Left lung (tissue), 10 donors: Measurements from ENCODE around the gene GCAT. TPM values are rescaled to one million over a fixed set of nuclear protein-coding genes. Genes with fewer than 3 reads are reported as not detected.
A peak's percentile ranks its signal among the peaks of the same experiment; 100 is the strongest.

ENCODE experiments used
- ATAC-seq: fragments of 200-7000 bp; cut with Tn5 transposase; one replicate; pipeline ENCODE4 v1.9.1; 2020; ENCODE audit warnings: moderate library complexity
- DNase-seq, 4 donors: peaks; one replicate each; pipeline ENCODE4 v3.0.0-alpha.2; 2013 to 2020
- H3K27ac ChIP-seq, 2 donors: fragments of 200-600 bp; sonication (generic) in 1 of 2; one replicate each; pipeline versions ENCODE4 v1.5.0 to v1.8.0; 2020 to 2021
- H3K27me3 ChIP-seq, 2 donors: fragments of 200-600 bp; sonication (generic) in 1 of 2; one replicate each; pipeline versions ENCODE4 v1.5.0 to v1.8.0; 2020 to 2021
- H3K36me3 ChIP-seq, 2 donors: fragments of 200-600 bp; sonication (generic) in 1 of 2; one replicate each; pipeline versions ENCODE4 v1.5.0 to v1.8.0; 2020 to 2021
- H3K4me1 ChIP-seq, 2 donors: fragments of 200-600 bp; one replicate each; pipeline ENCODE4 v1.8.0; 2021
- H3K4me3 ChIP-seq, 2 donors: fragments of 200-600 bp; sonication (generic) in 1 of 2; one replicate each; pipeline versions ENCODE4 v1.5.0 to v1.8.0; 2020 to 2021; ENCODE audit warnings: mild to moderate bottlenecking in 1 of 2
- H3K9me3 ChIP-seq, 2 donors: fragments of 200-600 bp; sonication (generic) in 1 of 2; one replicate each; pipeline versions ENCODE4 v1.5.0 to v1.8.0; 2020 to 2021
- CTCF ChIP-seq, 2 donors: fragments of 200-600 bp; sonication (generic) in 1 of 2; IDR thresholded peaks; one replicate each; pipeline versions ENCODE4 v1.5.0 to v1.8.0; 2021; ENCODE audit warnings: antibody characterized with exemption in 2 of 2
- intact Hi-C, 2 donors: fragments of 100-400 bp; cut with DNase I; formaldehyde crosslinking; loops; one replicate each; pipeline versions ENCODE4 v1.11.2 to v1.14.2; 2022
- polyA plus RNA-seq, 6 donors: library from polyadenylated mRNA; unstranded; fragments of 120-200 nt; gene quantifications; one replicate each; pipeline ENCODE4 v1.2.1, GENCODE V29; 2013; ENCODE audit not compliant: insufficient read length in 6 of 6
- total RNA-seq, 2 donors: library from RNA; stranded (reverse); fragmentation: NEBNext Ultra II Directional; extraction: Animal tissue kit (Norgen Biotek cat#: 25700); gene quantifications; one replicate each; pipeline ENCODE4 v1.2.1, GENCODE V29; 2021
- donor health status: DM: no; HTN: yes; CAD: no.
- donor health status: DM: no; HTN: no; CAD: no.

The GCAT gene
- total and polyA plus RNA-seq, 8 donors = 8.1 to 16.7 (median 9.0) TPM

DNA sequence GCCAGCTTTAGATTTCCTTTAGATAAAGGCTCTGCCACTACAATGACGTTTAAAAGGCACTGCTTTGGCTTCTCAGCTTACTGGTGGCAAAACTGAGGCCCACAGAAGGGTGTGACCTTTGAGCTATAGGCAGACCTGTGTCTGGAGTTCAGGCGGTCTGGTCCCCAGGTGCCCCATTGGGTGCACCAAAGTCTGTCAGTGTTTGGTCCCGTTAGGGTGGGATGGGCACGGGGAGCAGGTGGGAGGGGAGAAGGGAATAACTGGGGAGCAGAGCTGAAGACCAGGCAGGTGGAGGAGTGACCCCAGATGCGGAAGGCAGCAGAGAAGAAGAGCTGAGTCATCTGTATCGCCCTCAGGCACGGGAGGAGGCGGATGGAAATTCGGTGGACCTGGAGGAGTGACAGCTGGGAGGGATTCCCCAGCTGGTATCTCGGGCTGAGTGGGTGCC, 45.3 kb upstream of the GCAT start:
- Histone ChIP-seq H3K9me3 (no peaks in the 10 kb centered on the region), H3K27ac (no peak overlapping the region), H3K27me3 (no peaks in the 10 kb centered on the region), H3K4me3 (no peak overlapping the region), H3K36me3 (peaks cover 3 to 99% of the 10 kb centered on the region in 2 donors), H3K4me1 (peaks cover 0 to 13% of the 10 kb centered on the region in 2 donors)
- intact Hi-C loops = no loop called here
- TF ChIP-seq CTCF (IDR thresholded peaks at IDR 0.05) = no peak
- no peak for ATAC-seq
- no peak for DNase-seq

GRCh38 chr22:37763012-37763411, 44.7 kb upstream of the GCAT start:
- ATAC-seq (no peak), DNase-seq (peak in 1 of 4 donors; percentile 58)
- Histone ChIP-seq H3K4me3 (no peak overlapping the region), H3K9me3 (no peaks in the 10 kb centered on the region), H3K36me3 (peaks cover 0 to 99% of the 10 kb centered on the region in 2 donors), H3K27ac (no peak overlapping the region), H3K4me1 (peaks cover 0 to 10% of the 10 kb centered on the region in 2 donors), H3K27me3 (no peaks in the 10 kb centered on the region)
- no peak for TF ChIP-seq CTCF (IDR thresholded peaks at IDR 0.05)
- intact Hi-C loops = no loop called here

DNA sequence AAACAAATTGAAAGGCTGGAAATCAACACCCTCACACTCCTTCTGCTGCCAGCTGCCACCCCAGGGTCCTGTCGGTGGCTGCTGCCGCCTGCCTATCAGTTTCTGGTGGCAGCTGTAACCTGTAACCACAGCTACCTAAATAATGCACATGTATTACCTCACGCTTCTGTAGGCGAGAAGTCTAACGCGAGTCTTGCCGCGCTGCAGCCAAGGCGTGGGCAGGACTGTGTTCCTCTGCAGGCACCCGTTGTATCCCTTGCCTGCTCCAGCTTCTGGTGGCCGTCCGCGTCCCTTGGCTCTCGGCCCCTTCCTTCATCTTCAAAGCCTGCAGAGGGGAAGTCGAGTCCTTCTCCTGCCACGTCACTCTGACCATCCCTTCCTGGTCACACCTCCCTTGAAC, 44.1 kb upstream of the GCAT start:
- H3K27me3 ChIP-seq = no peaks in the 10 kb centered on the region
- H3K36me3 ChIP-seq = peaks cover 0 to 99% of the 10 kb centered on the region in 2 donors
- DNase-seq (peak in 1 of 4 donors; percentile 54), ATAC-seq (no peak)
- intact Hi-C loops = no loop called here
- peaks cover 0 to 4% of the 10 kb centered on the region in 2 donors for H3K4me1 ChIP-seq
- no peak for TF ChIP-seq CTCF (IDR thresholded peaks at IDR 0.05)
- no peak overlapping the region for H3K27ac ChIP-seq
- no peak overlapping the region for H3K4me3 ChIP-seq
- no peaks in the 10 kb centered on the region for H3K9me3 ChIP-seq

DNA sequence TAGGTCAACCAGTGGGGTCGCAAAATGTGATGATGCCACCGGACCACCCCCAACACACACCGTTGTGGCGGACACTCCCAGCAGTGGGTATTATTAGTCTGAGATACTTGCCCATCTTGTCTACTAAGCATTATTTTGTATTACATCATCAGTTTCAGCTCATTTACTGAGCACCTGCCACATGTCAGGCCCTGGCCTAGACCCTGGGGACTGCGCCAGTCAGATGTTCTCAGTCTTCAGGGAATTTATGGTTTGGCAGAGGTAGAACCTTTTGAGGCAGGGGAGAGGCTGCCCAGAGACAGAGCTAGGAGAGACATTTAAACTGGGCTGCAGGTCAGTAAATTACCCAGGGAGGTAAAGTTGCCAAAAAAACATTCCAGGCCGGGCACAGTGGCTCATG, 43.1 kb upstream of the GCAT start:
- Histone ChIP-seq H3K27me3 (no peaks in the 10 kb centered on the region), H3K36me3 (peaks cover 0 to 99% of the 10 kb centered on the region in 2 donors), H3K4me3 (no peak overlapping the region), H3K27ac (no peak overlapping the region), H3K4me1 (no peaks in the 10 kb centered on the region), H3K9me3 (no peaks in the 10 kb centered on the region)
- no peak for TF ChIP-seq CTCF (IDR thresholded peaks at IDR 0.05)
- ATAC-seq = no peak
- DNase-seq = no peak
- intact Hi-C loops = no loop called here

DNA sequence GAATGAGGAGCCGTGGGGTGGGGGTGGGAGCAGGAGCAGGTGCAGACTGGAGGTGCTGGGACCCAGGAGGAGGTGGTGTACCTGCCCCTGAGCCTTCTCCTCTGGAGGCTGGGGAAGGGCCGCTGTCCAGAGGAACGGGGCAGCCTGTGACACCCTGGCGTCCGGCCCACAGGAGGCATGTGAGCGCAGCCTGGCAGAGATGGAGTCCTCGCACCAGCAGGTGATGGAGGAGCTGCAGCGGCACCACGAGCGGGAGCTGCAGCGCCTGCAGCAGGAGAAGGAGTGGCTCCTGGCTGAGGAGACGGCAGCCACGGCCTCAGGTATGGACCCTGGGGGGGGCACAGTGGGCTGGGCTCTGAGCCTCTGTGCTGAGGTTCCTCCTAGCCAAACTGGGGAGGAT, 42.2 kb upstream of the GCAT start:
- Histone ChIP-seq H3K4me3 (no peak overlapping the region), H3K27me3 (no peaks in the 10 kb centered on the region), H3K36me3 (peaks cover 0 to 99% of the 10 kb centered on the region in 2 donors), H3K4me1 (no peaks in the 10 kb centered on the region), H3K9me3 (no peaks in the 10 kb centered on the region), H3K27ac (no peak overlapping the region)
- DNase-seq (peak in 1 of 4 donors; percentile 67), ATAC-seq (no peak)
- intact Hi-C loops = no loop called here
- TF ChIP-seq CTCF (IDR thresholded peaks at IDR 0.05) = no peak
